HEK293 (cell line): ENCODE results near the gene SUV39H2.
A peak's percentile ranks its signal among the peaks of the same experiment; 100 is the strongest.

ENCODE experiments used
- AEBP2 ChIP-seq: fragments of 450-650 bp; formaldehyde crosslinking; IDR thresholded peaks from 2 replicates; pipeline ENCODE4 v1.5.1; 2016; ENCODE audit warnings: missing biosample characterization, missing genetic modification characterization, borderline replicate concordance
- BCL6B ChIP-seq: fragments of 450-650 bp; formaldehyde crosslinking; IDR thresholded peaks from 2 replicates; pipeline ENCODE4 v1.5.1; 2017; ENCODE audit warnings: missing biosample characterization, missing genetic modification characterization
- EGR2 ChIP-seq: fragments of 450-650 bp; formaldehyde crosslinking; IDR thresholded peaks from 2 replicates; pipeline ENCODE4 v1.5.1; 2016; ENCODE audit warnings: low read depth, missing biosample characterization, missing genetic modification characterization
- REPIN1 ChIP-seq: fragments of 450-650 bp; formaldehyde crosslinking; IDR thresholded peaks from 2 replicates; pipeline ENCODE4 v1.5.1; 2017; ENCODE audit warnings: missing biosample characterization, missing genetic modification characterization, low read depth
- SCRT1 ChIP-seq: fragments of 450-650 bp; formaldehyde crosslinking; IDR thresholded peaks from 2 replicates; pipeline ENCODE4 v1.5.1; 2016; ENCODE audit warnings: missing biosample characterization, missing genetic modification characterization, borderline replicate concordance
- SCRT2 ChIP-seq: fragments of 450-650 bp; formaldehyde crosslinking; IDR thresholded peaks from 2 replicates; pipeline ENCODE4 v1.5.1; 2016; ENCODE audit warnings: missing biosample characterization, missing genetic modification characterization
- TSHZ1 ChIP-seq: fragments of 450-650 bp; formaldehyde crosslinking; IDR thresholded peaks from 2 replicates; pipeline ENCODE4 v1.5.1; 2016; ENCODE audit warnings: missing biosample characterization, missing genetic modification characterization, borderline replicate concordance
- ZBTB7A ChIP-seq: fragments of 450-650 bp; formaldehyde crosslinking; IDR thresholded peaks from 2 replicates; pipeline ENCODE4 v1.5.1; 2016; ENCODE audit warnings: low read depth, missing biosample characterization, missing genetic modification characterization
- ZEB2 ChIP-seq: fragments of 450-650 bp; formaldehyde crosslinking; IDR thresholded peaks from 2 replicates; pipeline ENCODE4 v1.5.1; 2016; ENCODE audit warnings: missing biosample characterization, missing genetic modification characterization
- ZFHX2 ChIP-seq: fragments of 450-650 bp; formaldehyde crosslinking; conservative IDR thresholded peaks from 2 replicates; pipeline ENCODE4 v1.5.1; 2016; ENCODE audit warnings: missing biosample characterization, missing genetic modification characterization
- ZFP69B ChIP-seq: fragments of 450-650 bp; formaldehyde crosslinking; IDR thresholded peaks from 2 replicates; pipeline ENCODE4 v1.5.1; 2016; ENCODE audit warnings: missing biosample characterization, missing genetic modification characterization
- ZNF146 ChIP-seq: fragments of 450-650 bp; formaldehyde crosslinking; IDR thresholded peaks from 2 replicates; pipeline ENCODE4 v1.5.1; 2016; ENCODE audit warnings: missing biosample characterization, missing genetic modification characterization
- ZNF501 ChIP-seq: fragments of 450-650 bp; formaldehyde crosslinking; IDR thresholded peaks from 2 replicates; pipeline ENCODE4 v1.5.1; 2016; ENCODE audit warnings: missing biosample characterization, missing genetic modification characterization
- ZNF548 ChIP-seq: fragments of 450-650 bp; formaldehyde crosslinking; IDR thresholded peaks from 2 replicates; pipeline ENCODE4 v1.5.1; 2016; ENCODE audit warnings: missing biosample characterization, missing genetic modification characterization
- ZNF558 ChIP-seq: fragments of 450-650 bp; formaldehyde crosslinking; IDR thresholded peaks from 2 replicates; pipeline ENCODE4 v1.5.1; 2016; ENCODE audit warnings: missing biosample characterization, missing genetic modification characterization
- ZNF621 ChIP-seq: fragments of 450-650 bp; formaldehyde crosslinking; IDR thresholded peaks from 2 replicates; pipeline ENCODE4 v1.5.1; 2017; ENCODE audit warnings: missing biosample characterization, missing genetic modification characterization
- ZSCAN18 ChIP-seq: fragments of 450-650 bp; formaldehyde crosslinking; IDR thresholded peaks from 2 replicates; pipeline ENCODE4 v1.5.1; 2016; ENCODE audit warnings: missing biosample characterization, missing genetic modification characterization
- ZXDB ChIP-seq: fragments of 450-650 bp; formaldehyde crosslinking; IDR thresholded peaks from 2 replicates; pipeline ENCODE4 v1.5.1; 2016; ENCODE audit warnings: missing biosample characterization, missing genetic modification characterization
- TF ChIP-seq, protein P1 (sequence below): fragments of 450-650 bp; formaldehyde crosslinking; IDR thresholded peaks from 2 replicates; pipeline ENCODE4 v1.5.1; 2016; ENCODE audit warnings: missing biosample characterization, missing genetic modification characterization, borderline replicate concordance
- TF ChIP-seq, protein P2 (sequence below): fragments of 450-650 bp; formaldehyde crosslinking; IDR thresholded peaks from 2 replicates; pipeline ENCODE4 v1.5.1; 2016; ENCODE audit warnings: missing biosample characterization, missing genetic modification characterization

The SUV39H2 gene

DNA sequence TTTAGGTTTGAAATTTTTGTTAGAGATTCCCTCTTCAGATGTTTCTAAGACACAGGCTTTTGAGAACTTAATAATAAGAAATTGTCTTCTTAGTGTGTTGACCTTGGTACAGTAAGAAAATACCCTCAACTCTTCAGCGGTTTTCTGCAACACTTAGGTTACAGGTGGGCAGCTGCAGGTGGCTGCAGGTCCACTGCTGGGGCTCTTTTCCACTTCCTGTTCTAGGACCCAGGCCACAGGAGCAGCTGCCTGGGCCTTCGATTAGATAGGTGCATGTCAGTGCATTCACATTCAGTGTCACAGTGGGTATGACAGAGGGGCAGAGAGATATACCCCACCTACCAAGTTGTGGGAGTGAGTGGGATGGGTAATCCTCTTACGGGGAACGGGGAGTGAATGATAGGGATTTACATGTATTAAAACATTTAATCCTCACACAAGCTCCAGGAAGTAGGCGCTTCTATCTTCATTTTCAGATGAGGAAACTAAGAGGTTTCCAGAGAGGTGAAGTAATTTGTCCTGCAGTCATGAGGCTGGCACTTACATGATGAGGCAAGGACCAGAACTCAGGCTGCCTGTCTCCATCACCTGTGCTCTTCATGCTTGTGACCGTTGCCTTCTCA lies 20.2 kb upstream of the SUV39H2 start (continued):
- TF ChIP-seq, protein P1, sequence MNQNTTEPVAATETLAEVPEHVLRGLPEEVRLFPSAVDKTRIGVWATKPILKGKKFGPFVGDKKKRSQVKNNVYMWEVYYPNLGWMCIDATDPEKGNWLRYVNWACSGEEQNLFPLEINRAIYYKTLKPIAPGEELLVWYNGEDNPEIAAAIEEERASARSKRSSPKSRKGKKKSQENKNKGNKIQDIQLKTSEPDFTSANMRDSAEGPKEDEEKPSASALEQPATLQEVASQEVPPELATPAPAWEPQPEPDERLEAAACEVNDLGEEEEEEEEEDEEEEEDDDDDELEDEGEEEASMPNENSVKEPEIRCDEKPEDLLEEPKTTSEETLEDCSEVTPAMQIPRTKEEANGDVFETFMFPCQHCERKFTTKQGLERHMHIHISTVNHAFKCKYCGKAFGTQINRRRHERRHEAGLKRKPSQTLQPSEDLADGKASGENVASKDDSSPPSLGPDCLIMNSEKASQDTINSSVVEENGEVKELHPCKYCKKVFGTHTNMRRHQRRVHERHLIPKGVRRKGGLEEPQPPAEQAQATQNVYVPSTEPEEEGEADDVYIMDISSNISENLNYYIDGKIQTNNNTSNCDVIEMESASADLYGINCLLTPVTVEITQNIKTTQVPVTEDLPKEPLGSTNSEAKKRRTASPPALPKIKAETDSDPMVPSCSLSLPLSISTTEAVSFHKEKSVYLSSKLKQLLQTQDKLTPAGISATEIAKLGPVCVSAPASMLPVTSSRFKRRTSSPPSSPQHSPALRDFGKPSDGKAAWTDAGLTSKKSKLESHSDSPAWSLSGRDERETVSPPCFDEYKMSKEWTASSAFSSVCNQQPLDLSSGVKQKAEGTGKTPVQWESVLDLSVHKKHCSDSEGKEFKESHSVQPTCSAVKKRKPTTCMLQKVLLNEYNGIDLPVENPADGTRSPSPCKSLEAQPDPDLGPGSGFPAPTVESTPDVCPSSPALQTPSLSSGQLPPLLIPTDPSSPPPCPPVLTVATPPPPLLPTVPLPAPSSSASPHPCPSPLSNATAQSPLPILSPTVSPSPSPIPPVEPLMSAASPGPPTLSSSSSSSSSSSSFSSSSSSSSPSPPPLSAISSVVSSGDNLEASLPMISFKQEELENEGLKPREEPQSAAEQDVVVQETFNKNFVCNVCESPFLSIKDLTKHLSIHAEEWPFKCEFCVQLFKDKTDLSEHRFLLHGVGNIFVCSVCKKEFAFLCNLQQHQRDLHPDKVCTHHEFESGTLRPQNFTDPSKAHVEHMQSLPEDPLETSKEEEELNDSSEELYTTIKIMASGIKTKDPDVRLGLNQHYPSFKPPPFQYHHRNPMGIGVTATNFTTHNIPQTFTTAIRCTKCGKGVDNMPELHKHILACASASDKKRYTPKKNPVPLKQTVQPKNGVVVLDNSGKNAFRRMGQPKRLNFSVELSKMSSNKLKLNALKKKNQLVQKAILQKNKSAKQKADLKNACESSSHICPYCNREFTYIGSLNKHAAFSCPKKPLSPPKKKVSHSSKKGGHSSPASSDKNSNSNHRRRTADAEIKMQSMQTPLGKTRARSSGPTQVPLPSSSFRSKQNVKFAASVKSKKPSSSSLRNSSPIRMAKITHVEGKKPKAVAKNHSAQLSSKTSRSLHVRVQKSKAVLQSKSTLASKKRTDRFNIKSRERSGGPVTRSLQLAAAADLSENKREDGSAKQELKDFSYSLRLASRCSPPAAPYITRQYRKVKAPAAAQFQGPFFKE = no peak
- TF ChIP-seq ZNF548 (tag by site-specific recombination) (no peak), ZNF501 (tag by site-specific recombination) (no peak), SCRT1 (tag by site-specific recombination) (0 out of 2 replicates have a peak, but pooled peaks have one; percentile 42), AEBP2 (tag by site-specific recombination) (no peak), ZNF146 (tag by site-specific recombination) (no peak), SCRT2 (tag by site-specific recombination) (peak; percentile 75), ZBTB7A (tag by site-specific recombination) (no peak), ZNF621 (no peak), ZXDB (tag by site-specific recombination) (no peak), ZNF558 (tag by site-specific recombination) (no peak), ZFHX2 (0 out of 2 replicates have a peak, but pooled peaks have one; percentile 17), ZEB2 (tag by site-specific recombination) (no peak), BCL6B (no peak), ZFP69B (tag by site-specific recombination) (no peak), TSHZ1 (tag by site-specific recombination) (no peak), EGR2 (tag by site-specific recombination) (peak; percentile 23; the same call in 1 of the 2 replicates), ZSCAN18 (no peak), REPIN1 (tag by site-specific recombination) (no peak)
- TF ChIP-seq, protein P2, sequence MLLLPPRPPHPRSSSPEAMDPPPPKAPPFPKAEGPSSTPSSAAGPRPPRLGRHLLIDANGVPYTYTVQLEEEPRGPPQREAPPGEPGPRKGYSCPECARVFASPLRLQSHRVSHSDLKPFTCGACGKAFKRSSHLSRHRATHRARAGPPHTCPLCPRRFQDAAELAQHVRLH (tag by site-specific recombination) = no peak
- TF ChIP-seq, all 188 proteins: peak for 4
